Caco-2 (cell line): ENCODE measurements around the gene FXN. TPM values are rescaled to one million over a fixed set of nuclear protein-coding genes. Genes with fewer than 3 reads are reported as not detected.

Source experiments
- BruUV-seq: library from RNA; stranded (reverse); fragments of 400-500 nt; replicated peaks from 2 replicates; lab custom pipeline; 2021; lab: Mats Ljungman, UMichigan
- CTCF ChIA-PET: fragments of 300-600 bp; sonication (Branson Sonifier 250); formaldehyde crosslinking; loops from one replicate; lab custom pipeline; 2022; ENCODE audit warnings: antibody characterized with exemption; lab: Charles Lee
- POLR2A ChIA-PET: fragments of 300-600 bp; sonication (Branson Sonifier 250); formaldehyde crosslinking; loops from one replicate; lab custom pipeline; 2022; ENCODE audit warnings: antibody characterized with exemption; lab: Charles Lee
- DNase-seq, 2 experiments: peaks; one replicate each; pipeline versions ENCODE4 v3.0.0 to v3.0.0-alpha.2; 2020 to 2022
- H3K27me3 ChIP-seq: replicated peaks from 2 replicates; pipeline ENCODE4 v1.6.0; 2011; ENCODE audit warnings: low read length; ENCODE audit not compliant: control insufficient read depth, insufficient read depth
- H3K36me3 ChIP-seq: 2 replicates; pipeline ENCODE4 v1.5.1; 2011; ENCODE audit warnings: low read length; ENCODE audit not compliant: control insufficient read depth, insufficient read depth
- H3K4me1 ChIP-seq: fragments of 250-450 bp; sonication (Bioruptor Pico); 2 replicates; pipeline ENCODE4 v1.5.1; 2020; ENCODE audit warnings: mild to moderate bottlenecking
- H3K4me3 ChIP-seq: 2 replicates; pipeline ENCODE4 v1.5.1; 2011; ENCODE audit warnings: low read depth, mild to moderate bottlenecking, control low read depth, low read length
- H3K9me3 ChIP-seq: fragments of 250-450 bp; sonication (Bioruptor Pico); 2 replicates; pipeline ENCODE4 v1.5.1; 2020; ENCODE audit warnings: mild to moderate bottlenecking, moderate library complexity
- H3K27ac Mint-ChIP-seq: one replicate; pipeline ENCODE4 v1.8.0; 2022; ENCODE audit warnings: mixed read lengths; ENCODE audit not compliant: unreplicated experiment
- H3K27me3 Mint-ChIP-seq: one replicate; pipeline ENCODE4 v1.8.0; 2022; ENCODE audit warnings: mixed read lengths; ENCODE audit not compliant: insufficient read depth, unreplicated experiment
- H3K36me3 Mint-ChIP-seq: one replicate; pipeline ENCODE4 v1.8.0; 2022; ENCODE audit warnings: mild to moderate bottlenecking, mixed read lengths; ENCODE audit not compliant: insufficient read depth, unreplicated experiment
- H3K4me1 Mint-ChIP-seq: one replicate; pipeline ENCODE4 v1.8.0; 2022; ENCODE audit warnings: low read depth, mixed read lengths; ENCODE audit not compliant: unreplicated experiment
- H3K4me3 Mint-ChIP-seq: one replicate; pipeline ENCODE4 v1.8.0; 2022; ENCODE audit warnings: mild to moderate bottlenecking, moderate library complexity, mixed read lengths; ENCODE audit not compliant: unreplicated experiment
- H3K9me3 Mint-ChIP-seq: one replicate; pipeline ENCODE4 v1.8.0; 2022; ENCODE audit warnings: mixed read lengths; ENCODE audit not compliant: unreplicated experiment
- intact Hi-C: fragments of 100-400 bp; cut with micrococcal nuclease; formaldehyde crosslinking; loops from one replicate; pipeline ENCODE4 v1.10.0; 2022; ENCODE audit not compliant: unreplicated experiment
- total RNA-seq: library from RNA; stranded (reverse); gene quantifications from 2 replicates; pipeline ENCODE4 v1.2.3, GENCODE V29; 2022
- TF ChIP-seq, protein P1 (sequence below), 2 experiments: fragments of 200-600 bp in 1 of 2; IDR thresholded peaks; 1 replicate in 1 of 2; 2 replicates in 1 of 2; pipeline versions ENCODE4 v1.5.1 to v1.8.0; 2011 to 2022; ENCODE audit warnings: antibody characterized with exemption in 1 of 2, control low read depth in 1 of 2, inconsistent platforms in 1 of 2, low read depth in 1 of 2, low read length in 1 of 2, mild to moderate bottlenecking in 1 of 2, moderate library complexity in 1 of 2; ENCODE audit not compliant: insufficient read depth in 1 of 2, severe bottlenecking in 1 of 2, unreplicated experiment in 1 of 2

The FXN gene
- total RNA-seq, 1 experiment from 2014 or later, result 8.6 TPM

DNA sequence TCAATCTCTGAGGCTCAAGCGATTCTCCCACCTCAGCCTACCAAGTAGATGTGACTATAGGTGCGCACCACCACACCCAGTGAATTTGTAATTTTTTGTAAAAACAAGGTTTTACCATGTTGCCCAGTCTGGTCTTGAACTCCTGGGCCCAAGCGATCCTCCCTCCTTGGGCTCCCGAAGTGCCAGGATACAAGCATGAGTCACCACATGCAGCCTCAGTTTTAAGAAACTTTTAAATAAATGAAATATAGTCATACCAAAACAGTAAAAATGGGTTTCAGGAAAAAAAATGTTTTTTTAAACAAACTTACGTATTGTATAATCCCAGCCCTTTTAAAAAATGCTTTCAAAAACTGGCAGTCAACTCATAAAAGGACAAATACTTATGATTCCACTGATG is 26.6 kb downstream of the FXN start:
- intact Hi-C loops, result no loop called here
- Mint-ChIP-seq H3K4me1 (no peaks in the 10 kb centered on the region), H3K4me3 (no peak overlapping the region), H3K9me3 (no peaks in the 10 kb centered on the region), H3K27ac (no peak overlapping the region), H3K27me3 (no peaks in the 10 kb centered on the region), H3K36me3 (no peaks in the 10 kb centered on the region)
- BruUV-seq, result no TSS peak
- TF ChIP-seq, protein P1, sequence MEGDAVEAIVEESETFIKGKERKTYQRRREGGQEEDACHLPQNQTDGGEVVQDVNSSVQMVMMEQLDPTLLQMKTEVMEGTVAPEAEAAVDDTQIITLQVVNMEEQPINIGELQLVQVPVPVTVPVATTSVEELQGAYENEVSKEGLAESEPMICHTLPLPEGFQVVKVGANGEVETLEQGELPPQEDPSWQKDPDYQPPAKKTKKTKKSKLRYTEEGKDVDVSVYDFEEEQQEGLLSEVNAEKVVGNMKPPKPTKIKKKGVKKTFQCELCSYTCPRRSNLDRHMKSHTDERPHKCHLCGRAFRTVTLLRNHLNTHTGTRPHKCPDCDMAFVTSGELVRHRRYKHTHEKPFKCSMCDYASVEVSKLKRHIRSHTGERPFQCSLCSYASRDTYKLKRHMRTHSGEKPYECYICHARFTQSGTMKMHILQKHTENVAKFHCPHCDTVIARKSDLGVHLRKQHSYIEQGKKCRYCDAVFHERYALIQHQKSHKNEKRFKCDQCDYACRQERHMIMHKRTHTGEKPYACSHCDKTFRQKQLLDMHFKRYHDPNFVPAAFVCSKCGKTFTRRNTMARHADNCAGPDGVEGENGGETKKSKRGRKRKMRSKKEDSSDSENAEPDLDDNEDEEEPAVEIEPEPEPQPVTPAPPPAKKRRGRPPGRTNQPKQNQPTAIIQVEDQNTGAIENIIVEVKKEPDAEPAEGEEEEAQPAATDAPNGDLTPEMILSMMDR (IDR thresholded peaks at IDR 0.05; ENCODE audit: insufficient read depth in 1 of 2, low read depth in 1 of 2, low read length in 1 of 2, severe bottlenecking in 1 of 2, unreplicated experiment in 1 of 2), result no peak
- CTCF ChIA-PET, result no interaction called here
- H3K4me3 ChIP-seq, result no peak overlapping the region
- POLR2A ChIA-PET, result no interaction called here
- DNase-seq, result no peak
- no peaks in the 10 kb centered on the region for H3K36me3 ChIP-seq
- no peaks in the 10 kb centered on the region for H3K9me3 ChIP-seq
- no peaks in the 10 kb centered on the region for H3K4me1 ChIP-seq
- H3K27me3 ChIP-seq, result no peaks in the 10 kb centered on the region

DNA sequence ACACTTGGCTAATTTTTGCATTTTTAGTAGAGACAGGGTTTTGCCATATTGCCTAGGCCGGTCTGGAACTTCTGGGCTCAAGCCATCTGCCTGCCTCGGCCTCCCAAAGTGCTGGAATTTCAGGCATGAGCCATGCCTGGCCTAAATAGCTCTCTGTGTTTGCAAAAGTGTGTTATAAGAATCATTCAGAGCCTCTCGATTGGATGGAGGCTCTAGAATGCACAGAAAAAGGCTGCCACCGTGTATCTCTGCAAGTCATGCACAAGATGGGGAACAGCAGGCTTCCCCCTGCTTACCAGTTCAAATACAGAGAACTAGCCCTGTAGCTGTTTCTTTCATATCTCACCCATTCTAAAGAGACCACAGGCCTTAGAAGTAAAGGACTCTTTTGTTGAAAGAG is 28.3 kb downstream of the FXN start:
- Mint-ChIP-seq H3K4me3 (no peak overlapping the region), H3K27me3 (no peaks in the 10 kb centered on the region), H3K36me3 (no peaks in the 10 kb centered on the region), H3K4me1 (no peaks in the 10 kb centered on the region), H3K9me3 (no peaks in the 10 kb centered on the region), H3K27ac (no peak overlapping the region)
- intact Hi-C loops, result no loop called here
- TF ChIP-seq, protein P1 (IDR thresholded peaks at IDR 0.05; ENCODE audit: insufficient read depth in 1 of 2, low read depth in 1 of 2, low read length in 1 of 2, severe bottlenecking in 1 of 2, unreplicated experiment in 1 of 2), result no peak
- Histone ChIP-seq H3K27me3 (no peaks in the 10 kb centered on the region), H3K9me3 (no peaks in the 10 kb centered on the region), H3K4me3 (no peak overlapping the region), H3K36me3 (no peaks in the 10 kb centered on the region), H3K4me1 (no peaks in the 10 kb centered on the region)
- CTCF ChIA-PET, result no interaction called here
- POLR2A ChIA-PET, result no interaction called here
- BruUV-seq, result no TSS peak
- DNase-seq, result no peak

DNA sequence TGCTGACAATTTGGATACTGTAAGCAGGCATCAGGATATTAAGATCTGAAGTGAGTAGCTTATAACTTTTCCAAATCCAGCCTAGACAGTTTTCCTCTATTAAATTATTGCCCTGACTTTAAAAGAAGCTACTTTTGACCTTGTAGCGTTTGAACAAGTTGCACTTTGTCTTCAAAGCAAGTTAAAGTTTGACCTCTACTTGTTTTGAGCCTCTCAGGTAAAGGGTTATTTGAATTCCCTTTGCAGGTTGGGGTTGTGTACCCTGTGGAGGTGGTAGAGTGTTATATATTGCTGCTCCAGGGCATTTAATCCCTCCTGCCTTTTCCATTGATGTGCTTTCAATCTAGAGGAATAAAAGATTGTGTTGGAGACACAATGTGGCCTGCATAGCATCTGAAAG is 30.1 kb downstream of the FXN start:
- POLR2A ChIA-PET, result no interaction called here
- DNase-seq, result no peak
- Mint-ChIP-seq H3K27ac (no peak overlapping the region), H3K27me3 (no peaks in the 10 kb centered on the region), H3K9me3 (no peaks in the 10 kb centered on the region), H3K4me1 (no peaks in the 10 kb centered on the region), H3K36me3 (no peaks in the 10 kb centered on the region), H3K4me3 (no peak overlapping the region)
- CTCF ChIA-PET, result no interaction called here
- TF ChIP-seq, protein P1 (IDR thresholded peaks at IDR 0.05; ENCODE audit: insufficient read depth in 1 of 2, low read depth in 1 of 2, low read length in 1 of 2, severe bottlenecking in 1 of 2, unreplicated experiment in 1 of 2), result no peak
- H3K27me3 ChIP-seq, result no peaks in the 10 kb centered on the region
- no peaks in the 10 kb centered on the region for H3K9me3 ChIP-seq
- BruUV-seq, result no TSS peak
- H3K4me1 ChIP-seq, result no peaks in the 10 kb centered on the region
- no peaks in the 10 kb centered on the region for H3K36me3 ChIP-seq
- no peak overlapping the region for H3K4me3 ChIP-seq
- intact Hi-C loops, result no loop called here
